Activated CD4-positive, alpha-beta T cell treated with anti-CD3 and anti-CD28 coated beads, Interleukin-10, Interleukin-2, amounts not matched to agents 100 ng/mL and 50 ng/mL, durations not matched to agents 16 hours and 8 hours (primary cell): ENCODE measurements around the gene PTPRN2.
"Not testable (repeated sequence)": the region's sequence is repeated elsewhere in the genome, so short reads cannot be mapped to it uniquely, and the experiment has no call there.

Experiments
- DNase-seq: peaks from one replicate; pipeline ENCODE4 v3.0.0-alpha.2; 2020

PTPRN2 gene

DNA sequence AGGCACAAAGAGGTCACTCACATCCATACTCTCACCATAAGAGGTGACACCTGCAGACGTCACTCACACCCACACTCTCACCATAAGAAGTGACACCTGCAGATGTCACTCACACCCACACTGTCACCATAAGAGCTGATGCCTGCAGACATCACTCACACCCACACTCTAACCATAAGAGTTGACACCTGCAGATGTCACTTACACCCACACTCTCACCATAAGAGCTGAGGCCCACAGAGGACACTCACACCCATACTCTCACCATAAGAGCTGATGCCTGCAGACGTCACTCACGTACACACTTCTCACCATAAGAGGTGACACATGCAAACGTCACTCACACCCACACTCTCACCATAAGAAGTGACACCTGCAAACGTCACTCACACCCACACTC lies 255.1 kb downstream of the PTPRN2 start:
- DNase-seq = not testable (repeated sequence)

GRCh38 chr7:158331826-158332450 lies 255.7 kb downstream of the PTPRN2 start:
- not testable (repeated sequence) for DNase-seq

DNA sequence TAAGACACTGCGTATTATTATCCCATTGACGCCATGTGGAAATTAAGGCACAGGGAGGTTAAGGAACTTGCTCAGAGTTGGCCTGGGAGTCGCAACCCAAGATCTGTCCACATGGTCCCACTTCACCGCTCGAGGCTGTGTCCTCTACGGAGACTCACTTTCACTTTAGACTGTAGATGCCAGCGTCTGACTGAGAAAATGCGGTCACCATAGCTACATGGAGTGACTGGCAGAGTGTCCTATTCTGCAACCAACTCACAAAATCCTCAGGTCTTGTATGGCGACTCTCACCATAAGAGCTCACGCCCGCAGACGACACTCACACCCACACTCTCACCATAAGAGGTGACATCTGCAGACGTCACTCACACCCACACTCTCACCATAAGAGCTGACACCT lies 257.9 kb downstream of the PTPRN2 start:
- no peak for DNase-seq

GRCh38 chr7:158329014-158329610 lies 258.5 kb downstream of the PTPRN2 start:
- no peak for DNase-seq

- DNase-seq = no peak
These were observed 259.1 kb downstream of the PTPRN2 start for GRCh38 chr7:158328376-158329013.

DNA sequence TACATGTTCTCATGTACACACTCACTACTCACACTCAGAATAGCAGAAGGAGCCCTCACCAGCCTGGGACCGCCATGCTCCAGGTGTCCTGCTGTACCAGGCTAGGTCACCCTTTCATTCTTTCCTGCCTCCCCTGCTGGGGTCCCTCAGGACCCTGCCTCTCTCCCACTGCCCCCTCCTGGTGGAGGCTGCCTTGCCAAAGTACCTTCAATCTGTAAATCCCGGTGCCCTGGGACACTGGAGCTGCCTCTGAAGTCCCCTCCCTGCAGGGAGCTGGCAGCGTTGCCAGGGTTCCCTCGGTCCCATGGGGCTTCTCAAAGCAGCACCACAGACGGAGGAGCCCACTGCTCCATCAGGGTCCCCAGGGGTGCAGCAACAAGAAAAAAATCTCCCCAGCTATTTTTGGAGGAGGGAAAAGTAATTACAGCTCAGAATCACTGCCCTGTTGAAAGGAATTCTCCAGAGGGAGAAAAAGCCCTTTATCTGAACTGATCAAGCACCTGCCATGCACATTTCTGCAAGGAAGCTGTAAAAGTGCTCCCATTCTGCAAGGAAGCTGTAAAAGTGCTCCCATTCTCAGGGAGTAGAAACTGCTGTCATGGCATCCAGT lies 259.9 kb downstream of the PTPRN2 start:
- no peak for DNase-seq

DNA sequence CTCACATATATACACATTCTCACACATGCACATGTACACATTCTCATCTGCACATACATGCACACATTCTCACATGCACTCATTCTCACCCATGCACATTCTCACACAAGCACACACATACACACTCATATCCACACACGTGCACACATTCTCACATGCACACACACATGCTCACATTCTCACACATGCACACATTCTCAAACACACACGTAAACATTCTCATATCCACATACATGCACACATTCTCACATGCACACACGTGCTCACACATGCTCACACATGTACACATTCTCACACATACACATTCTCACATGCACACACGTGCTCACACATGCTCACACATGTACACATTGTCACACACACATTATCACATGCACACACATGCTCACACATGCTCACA lies 260.6 kb downstream of the PTPRN2 start:
- DNase-seq = no peak

DNA sequence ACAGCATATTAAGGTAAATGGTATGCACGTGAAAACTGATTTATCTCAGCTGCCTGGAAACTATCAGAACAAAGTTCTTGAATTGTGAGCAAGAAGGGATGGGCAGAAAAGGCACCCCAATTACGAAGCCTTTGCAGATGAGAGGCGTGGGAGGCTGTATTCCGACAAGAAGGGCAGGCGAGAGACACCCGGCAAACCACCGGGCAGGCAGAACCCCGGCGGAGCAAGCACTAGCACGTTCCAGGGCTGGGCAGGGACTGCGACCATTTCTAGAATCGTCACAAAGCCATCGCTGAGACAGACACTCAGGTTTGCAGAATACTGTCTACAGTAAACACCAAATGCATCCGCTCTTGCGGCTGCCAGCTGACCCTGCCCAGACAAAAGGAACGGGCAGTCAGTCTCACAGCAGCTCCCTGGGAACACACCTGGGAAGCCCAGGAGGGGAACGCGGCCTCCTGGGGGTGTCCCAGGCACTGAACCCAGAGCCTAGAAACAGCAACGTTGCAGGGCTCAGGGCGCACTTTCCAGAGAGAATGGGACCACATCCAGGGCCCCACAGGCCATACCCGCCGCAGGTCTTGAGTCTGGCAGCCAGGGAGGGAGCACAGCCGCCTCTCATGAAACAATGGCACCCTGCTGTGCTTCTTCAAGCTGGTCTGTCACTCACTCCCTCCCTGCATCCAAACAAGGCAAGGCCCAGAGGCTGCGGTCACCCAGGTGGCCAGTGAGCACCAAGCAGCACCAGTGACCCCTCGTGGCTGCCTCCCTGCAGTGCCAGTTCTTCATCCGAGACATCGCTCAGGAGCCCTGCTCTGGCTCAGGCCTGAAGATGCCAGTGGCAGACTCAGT lies 261.9 kb downstream of the PTPRN2 start:
- DNase-seq = no peak

- DNase-seq = no peak
These were observed 262.9 kb downstream of the PTPRN2 start for GRCh38 chr7:158324397-158325360.

DNA sequence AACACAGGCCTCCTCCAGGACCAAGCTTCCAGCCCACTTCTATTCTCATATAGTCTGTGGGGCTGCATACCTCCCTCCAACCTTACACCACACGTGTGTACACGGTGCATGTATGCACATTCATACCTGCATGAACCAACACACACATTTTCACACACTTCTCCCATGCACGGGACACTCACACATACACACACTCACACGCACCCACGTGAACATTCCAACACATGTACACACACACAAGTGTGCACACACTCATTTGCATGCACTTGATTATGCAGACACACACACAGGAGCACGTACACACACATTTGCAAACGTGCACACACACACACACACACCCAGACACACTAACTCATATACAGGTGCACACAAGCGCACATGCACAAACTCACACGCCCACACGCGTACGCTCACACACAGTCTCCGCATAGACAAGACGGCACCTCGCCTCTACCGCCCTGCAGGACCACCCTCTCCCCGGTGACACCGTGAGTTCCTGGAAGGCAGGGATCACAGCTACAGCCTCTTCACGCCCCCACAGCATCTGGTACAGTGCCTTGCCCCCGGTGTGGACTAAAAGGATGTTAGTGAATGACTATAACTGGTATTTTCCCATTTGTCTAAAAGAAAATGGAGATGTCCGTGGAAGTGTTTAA lies 263.8 kb downstream of the PTPRN2 start:
- no peak for DNase-seq

- DNase-seq = no peak
These were observed 264.8 kb downstream of the PTPRN2 start for GRCh38 chr7:158322616-158323530.

DNA sequence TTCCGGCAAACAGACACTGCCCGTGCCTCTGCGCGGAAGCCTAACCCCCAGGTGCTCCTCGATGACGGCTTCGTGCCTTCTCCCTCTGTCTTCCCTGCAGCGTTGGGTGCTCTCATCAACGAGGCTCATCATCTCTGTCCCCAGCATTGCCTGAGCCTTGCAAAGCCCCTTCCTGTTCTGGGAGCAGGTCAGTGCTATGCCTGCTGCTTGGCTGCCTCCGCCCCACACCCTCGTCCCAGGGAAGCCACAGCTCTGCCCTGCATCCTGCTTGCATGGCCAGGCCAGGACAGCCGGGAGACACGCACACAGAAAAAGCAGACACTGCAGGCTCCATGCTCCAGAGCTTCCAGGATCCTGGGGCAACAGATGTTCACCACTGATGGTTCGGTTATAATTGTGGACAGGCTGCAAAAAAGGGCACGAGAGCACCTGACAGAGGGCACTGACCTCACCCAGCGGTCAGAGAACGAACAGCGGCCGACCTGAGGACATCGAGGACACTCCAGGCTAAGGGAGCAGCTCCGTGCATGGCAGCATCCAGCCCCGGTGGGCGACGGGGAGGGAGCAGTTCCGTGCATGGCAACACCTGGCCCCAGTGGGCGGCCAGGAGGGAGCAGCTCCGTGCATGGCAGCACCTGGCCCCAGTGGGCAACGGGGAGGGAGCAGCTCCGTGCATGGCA lies 265.5 kb downstream of the PTPRN2 start:
- no peak for DNase-seq

DNA sequence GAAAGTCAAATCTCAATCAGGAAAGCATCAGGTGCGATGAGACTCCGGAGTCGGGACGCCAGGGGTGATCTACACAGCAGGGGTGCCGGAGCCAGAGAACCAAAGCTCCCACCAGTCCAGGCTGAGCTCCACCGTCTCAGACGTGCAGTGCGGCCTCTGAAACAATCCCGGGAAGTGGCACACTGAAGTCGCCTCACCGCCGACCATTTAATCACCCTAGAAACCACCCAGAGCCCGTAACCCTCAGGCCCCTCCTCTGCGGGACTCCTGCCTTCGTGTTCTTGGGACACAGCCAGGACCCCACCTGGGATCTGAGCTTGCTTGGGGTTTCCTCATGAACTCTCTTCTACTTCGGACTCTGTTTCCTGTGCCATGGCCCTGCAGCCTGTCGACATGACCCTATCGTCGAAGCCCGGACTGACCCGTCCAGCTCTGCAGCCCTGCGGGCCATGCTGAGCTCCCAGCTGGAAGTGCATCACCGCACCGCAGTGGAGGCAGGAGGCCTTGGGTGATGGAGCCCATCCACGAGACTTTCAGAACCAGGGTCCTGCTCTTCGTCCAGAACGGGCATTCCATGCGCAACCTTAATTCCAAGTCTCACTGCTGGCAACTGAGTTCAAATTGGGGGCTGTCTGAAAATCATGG lies 266.4 kb downstream of the PTPRN2 start:
- no peak for DNase-seq

DNA sequence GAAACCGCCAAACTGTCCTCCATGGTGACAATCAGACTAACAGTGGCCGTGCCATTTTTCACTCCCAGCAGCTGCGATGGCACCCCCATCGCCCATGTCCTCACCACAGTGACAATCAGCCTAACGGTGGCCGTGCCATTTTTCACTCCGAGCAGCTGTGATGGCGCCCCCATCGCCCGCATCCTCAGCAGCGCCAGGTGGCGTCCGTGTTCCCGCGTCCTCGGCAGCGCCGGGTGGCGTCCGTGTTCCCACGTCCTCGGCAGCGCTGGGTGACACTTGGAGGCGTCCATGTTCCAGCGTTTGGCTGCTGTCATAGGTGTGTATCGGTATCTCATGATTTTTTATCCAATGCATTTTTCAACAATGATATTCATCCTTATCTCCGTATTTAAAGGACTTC lies 267.3 kb downstream of the PTPRN2 start:
- DNase-seq = no peak

GRCh38 chr7:158318511-158318913 lies 269.1 kb downstream of the PTPRN2 start:
- DNase-seq = no peak

DNA sequence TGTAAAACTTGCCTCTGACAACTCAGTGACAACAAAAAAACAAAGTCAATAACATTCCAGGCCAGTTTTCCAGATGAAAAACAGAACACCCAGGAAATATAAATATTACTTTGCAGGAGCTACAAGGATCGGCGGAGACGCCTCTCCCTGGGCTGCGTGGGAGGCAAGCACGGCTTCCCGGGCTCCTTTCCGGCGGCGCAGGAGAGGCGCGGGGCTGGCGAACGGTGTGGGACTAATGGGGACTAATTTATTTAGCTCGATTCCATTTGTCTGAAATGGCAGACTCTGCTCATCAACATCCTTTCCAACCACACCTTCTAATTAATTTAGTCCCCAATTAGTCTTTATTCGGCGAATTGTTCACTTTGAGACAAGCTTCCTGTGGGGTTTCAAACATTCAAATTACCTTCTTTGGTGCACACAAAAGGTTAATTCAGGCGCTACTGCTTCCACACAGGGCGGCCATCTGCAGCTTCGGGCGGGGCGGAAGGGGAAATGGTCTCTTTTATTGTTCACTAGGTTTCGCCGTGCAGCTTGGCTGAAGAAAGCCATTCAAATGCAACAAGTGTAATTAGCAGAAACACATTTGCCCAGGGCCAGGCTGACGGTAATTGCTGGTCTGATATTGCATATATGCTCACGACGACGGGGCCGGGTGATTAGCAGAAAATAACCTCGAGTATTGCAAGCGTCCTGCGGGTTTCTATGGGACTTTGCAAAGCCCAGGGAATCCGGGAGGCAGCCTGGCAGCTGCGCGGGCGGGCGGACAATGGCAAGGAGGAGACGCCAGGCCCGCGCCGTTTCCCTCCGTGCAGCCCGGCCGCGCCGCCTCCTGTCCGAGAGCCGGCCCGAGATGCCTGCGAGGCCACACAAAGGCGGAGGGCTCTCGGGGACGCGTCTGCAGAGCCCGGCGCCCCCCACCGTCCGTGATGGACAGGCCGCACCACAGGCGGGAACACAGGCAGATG lies 270.1 kb downstream of the PTPRN2 start:
- no peak for DNase-seq

DNA sequence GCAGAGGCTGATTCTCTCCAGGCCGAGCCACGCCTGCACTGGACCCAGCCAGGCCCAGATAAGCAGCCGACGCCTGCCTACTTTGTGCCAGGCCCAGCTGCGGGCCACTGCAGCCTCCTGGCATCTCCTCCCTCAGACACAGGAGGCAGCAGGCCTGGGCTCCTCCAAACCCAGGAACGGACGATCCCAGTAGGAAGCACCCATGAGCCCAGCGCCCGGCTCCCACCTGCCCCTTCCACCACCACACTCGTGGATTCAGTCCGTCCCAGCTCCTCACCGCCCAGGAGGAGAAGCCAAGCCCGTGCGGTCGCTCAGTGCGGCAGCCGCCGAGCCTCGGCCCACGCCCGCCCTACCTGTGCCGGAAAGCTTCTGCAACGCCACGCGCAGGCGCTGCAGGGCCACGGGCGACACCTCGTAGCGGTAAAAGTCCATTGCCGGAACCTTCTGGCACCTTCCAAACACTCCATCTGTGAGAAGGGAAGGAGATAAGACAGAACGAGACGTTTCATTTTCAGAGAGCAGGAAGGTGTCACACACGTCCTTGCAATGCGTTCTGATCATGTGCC lies 271.1 kb downstream of the PTPRN2 start:
- DNase-seq = no peak
